Stimulated activated CD4-positive, alpha-beta T cell treated with anti-CD3 and anti-CD28 coated beads, Interleukin-2, amount 100 ng/mL, for 4 hours (primary cell): ENCODE measurements around the gene CEP170B.
"Not testable (repeated sequence)": the region's sequence is repeated elsewhere in the genome, so short reads cannot be mapped to it uniquely, and the experiment has no call there.

ENCODE experiments used
- DNase-seq: peaks from one replicate; pipeline ENCODE4 v3.0.0-alpha.2; 2020; ENCODE audit warnings: low read depth

Gene CEP170B

DNA sequence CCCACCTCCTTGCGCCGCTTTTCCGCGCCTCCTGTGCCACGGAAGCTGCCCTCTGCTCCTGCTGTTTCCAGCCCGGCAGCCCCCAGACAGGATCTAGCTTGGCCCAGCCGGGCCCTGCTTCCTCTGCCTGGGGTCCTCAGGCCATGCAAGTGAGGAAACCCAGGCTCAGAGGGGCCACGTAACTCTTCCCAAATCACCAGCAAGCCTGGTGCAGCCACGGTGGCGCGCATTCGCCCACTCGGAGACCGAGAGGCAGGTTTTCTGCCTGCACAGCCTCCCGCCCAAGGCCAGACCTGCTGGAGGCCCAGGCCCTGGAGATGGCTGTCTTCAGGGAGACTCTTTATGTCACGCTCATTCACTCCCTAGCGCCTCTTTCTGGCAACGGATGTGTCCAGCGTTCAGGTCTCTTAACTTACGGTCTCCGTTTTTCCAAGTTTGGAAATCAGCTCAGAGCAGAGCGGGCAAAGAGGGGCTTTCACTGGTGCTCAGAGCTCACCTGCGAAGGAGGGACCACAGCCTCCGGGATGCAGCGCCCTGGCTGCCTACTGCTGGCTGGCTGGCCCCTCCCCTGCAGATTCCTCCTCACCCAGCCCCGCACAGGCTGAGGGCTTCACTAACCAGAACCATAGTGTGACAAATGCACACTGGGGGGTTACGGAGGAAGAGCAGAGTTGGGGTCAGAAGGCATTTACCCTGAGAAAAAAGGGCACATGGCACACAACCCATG lies 20.6 kb upstream of the CEP170B start:
- DNase-seq = no peak

DNA sequence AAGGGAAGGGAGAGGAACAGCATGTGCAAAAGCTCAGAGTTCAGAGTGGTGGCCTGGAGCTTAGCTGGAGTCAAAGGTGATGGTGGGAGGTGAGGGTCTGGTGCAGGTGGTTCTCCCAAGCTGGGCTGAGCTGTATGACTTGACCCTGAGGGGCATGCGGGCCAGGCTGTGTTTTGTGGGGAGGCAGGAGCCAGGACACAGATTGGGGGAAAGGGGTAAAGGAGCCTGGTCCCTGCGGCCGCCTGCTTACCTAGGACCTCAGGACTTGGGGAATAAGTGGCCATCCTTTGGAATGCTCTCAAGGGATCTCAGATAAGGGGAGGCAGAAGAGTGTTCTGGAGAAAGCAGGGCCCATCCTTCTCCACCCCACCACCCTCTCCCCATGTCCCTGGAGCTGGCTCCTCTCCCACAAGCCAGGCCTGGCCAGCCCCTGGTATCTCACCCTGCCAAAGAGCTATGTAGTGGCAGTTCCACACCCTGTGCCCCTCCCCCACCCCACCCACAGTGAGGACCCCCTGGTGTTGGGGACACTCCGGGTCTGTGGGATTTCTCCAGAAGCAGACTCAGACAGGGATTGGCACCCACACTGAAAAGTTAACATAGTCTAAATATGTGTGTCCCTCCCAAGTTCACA lies 19.9 kb upstream of the CEP170B start:
- DNase-seq = no peak

DNA sequence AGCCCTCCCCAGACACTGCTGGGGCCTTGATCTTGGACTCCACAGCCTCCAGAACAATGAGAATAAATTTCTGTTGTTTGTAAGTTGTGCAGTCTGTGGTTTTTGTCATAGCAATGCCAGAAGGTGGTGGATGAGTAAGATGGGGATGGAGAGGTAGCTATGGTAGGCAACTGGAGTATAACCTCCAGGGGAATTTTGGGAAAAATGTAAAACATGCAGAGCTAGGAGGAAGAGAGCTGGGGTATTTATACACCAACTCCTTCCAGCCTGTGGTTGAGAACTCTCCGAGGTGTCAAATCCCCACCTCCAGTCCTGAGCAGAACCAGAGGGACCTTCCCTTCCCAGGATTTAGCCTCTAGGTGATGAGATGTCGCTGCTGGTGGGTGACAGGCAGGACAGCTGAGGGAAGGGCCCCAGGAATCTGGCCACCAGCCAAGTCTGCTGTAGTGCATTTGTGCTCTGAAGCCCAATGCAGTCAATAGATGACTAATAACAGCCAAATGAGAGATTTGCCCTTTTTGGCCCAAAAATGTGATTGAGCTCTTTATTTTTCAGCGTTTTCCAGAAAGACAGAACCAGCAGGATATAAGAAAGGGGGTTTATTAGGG lies 19.1 kb upstream of the CEP170B start:
- no peak for DNase-seq

DNA sequence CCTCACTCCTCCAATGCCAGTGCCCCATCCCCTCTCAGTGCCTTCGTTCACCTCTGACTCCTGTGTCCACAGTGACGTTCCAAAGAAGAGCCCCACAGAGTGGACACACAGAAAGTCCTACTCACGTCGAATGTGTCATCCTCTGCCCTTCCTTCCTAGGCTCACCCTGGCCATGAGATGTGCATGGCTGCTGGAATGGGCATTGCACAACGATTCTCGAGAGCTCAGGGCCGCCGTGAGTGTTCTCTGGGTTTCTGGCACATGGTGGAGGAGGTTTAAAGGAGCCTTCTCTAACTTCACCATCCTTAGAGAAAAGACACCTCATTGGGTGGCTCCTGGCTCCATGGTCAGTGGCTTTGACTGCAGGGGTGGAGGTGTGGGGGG lies 12.8 kb upstream of the CEP170B start:
- no peak for DNase-seq

DNA sequence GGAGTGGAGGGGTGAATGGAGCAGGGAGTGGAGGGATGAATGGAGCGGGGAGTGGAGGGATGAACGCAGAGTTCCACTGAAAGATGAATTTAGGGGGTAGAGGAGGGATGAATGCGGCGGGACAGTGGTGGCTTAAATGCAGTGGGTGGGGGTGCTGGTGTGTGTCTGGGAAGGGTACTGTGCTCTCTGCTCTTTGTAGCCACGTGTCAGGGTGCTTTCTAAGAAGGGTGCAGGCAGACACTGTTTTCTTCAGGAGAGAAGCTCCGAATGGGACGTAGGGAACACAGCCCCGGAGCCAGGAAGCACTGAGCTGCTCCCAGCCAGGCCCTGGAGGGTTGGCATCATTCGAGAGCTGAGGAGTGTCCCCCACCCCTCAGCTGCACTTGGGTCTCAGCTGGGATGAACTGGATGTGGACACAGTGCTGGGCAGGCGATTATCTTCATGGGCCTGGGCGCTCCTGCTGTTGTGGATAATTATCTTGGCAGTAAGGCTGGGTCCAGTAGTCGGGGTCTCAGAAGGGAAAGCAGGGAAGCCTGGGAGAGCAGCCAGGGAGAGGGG lies 9.5 kb upstream of the CEP170B start:
- no peak for DNase-seq

DNA sequence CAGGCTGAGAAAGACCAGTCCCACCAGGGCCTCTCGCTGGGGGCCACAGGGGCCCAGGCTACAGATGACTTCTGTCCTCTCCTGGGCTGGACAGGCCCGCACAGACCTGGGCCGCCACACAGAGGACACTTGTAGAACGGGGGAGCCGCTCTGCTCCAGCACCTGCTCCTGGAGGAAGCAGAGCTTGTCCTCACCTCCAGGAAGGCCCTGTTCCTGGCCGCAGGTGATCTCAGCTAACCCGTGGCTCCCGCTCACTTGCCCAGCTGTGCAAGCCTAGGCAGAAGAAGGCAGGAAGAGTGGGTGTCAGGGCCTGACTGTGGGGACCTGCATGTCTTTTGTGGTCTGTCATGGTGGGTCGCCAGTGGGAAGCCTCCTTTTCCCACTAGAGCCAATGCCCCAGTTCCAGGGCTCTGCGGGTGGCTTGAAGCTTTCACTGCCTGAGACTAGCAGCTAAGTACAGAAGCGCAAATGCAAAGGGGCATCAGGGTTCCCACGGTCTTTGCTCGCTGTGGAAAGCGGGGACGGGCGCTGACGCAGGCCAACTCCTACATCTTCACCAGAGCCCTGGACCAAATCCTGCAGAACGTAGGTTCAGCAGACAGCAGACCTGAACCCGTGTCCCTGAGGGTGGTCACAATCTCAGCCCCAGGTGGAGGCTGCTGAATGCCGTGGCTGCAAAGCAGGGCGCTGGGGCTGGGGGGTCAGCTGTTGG lies 8.8 kb upstream of the CEP170B start:
- DNase-seq = no peak

DNA sequence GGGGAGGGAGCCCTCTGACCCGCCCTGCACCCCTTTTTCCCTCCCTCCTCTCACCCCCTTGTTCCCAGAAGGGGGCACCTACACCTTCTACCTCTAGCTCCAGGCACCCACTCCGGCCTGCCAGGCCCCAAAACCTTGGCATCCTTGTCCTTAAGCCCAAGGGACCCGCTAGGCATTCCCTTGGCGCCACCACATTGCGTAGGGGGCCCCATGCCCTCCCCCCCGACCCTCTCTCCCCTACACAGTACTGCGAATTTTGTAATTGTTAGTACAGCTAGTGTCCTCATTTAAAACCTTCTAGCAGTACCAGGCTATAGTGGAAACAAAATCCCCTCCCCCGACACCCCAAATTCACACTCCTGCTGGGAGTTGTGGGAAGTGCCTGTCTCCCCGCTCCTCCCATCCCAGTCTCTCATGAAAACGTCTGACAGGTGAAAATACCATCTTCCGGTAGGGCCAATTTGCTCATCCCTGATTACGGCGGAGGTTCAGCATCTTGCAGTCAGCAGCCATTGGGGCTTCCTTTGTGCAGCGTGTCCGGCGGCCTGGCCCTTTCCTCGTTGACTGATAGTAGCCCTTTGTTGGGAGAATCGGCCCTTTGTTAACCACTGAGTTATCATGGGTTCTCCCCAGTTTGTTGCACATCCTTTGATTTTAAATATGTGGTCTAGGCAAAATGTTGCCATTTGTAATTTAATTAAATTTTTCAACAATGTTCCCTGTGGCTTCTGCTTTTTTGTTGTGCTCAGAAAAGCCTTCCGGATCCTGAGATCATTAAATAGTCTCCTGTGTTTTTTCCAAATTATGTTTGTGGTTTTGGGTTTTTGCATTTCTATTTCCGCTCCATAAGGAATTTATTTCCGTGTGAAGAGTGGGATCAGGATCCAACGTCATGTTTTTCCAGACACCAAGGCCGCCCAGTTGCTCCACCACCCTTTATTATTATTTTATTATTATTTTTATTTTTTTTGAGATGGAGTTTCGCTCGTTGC lies 7.9 kb upstream of the CEP170B start:
- DNase-seq = no peak

DNA sequence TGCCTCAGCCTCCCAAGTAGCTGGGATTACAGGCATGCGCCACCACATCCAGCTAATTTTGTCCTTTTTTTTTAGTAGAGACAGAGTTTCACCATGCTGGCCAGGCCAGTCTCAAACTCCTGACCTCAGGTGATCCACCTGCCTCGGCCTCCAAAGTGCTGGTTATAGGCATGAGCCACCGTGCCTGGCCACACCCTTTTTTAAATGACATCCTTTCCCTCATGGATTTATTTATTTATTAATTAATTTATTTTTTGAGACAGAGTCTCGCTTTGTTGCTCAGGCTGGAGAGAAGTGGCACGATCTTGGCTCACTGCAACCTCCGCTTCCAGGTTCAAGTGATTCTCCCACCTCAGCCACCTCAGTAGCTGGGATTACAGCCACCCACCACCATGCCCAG lies 7.1 kb upstream of the CEP170B start:
- DNase-seq = not testable (repeated sequence)

DNA sequence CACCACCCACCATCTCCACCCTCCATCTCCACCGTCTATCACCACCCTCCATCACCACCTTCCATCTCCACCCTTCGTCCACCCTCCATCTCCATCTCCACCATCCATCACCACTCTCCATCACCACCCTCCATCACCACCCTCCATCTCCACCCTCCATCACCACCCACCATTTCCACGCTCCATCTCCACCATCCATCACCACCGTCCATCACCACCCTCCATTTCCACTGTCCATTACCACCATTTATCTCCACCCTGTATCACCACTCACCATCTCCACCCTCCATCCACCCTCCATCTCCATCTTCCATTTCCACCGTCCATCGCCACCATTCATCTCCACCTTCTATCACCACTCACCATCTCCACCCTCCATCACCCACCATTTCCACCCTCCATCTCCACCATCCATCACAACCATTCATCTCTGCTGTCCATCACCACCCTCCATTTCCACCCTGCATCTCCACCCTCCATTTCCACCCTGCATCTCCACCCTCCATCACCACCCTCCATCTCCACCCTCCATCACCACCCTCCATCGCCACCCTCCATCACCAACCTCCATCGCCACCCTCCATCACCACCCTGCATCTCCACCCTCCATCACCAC lies 6.1 kb upstream of the CEP170B start:
- DNase-seq = no peak

DNA sequence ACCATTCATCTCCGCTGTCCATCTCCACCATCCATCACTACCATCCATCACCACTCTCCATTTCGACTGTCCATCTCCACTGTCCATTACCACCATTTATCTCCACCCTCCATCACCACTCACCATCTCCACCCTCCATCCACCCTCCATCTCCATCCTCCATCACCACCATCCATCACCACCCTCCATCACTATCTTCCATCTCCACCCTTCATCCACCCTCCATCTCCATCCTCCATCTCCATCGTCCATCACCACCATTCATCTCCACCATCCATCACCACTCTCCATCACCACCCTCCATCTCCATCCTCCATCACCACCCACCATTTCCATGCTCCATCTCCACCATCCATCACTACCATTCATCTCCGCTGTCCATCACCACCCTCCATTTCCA lies 5.2 kb upstream of the CEP170B start:
- no peak for DNase-seq

DNA sequence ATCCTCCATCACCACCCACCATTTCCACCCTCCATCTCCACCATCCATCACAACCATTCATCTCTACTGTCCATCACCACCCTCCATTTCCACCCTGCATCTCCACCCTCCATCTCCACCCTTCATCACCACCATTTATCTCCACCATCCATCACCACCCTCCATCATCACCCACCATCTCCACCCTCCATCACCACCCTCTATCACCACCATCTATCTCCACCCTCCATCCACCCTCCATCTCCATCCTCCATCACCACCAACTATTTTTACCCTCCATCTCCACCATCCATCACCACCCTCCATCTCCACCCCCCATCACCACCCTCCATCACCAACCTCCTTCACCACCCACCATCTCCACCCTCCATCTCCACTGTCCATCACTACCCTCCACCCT lies 4.7 kb upstream of the CEP170B start:
- no peak for DNase-seq

DNA sequence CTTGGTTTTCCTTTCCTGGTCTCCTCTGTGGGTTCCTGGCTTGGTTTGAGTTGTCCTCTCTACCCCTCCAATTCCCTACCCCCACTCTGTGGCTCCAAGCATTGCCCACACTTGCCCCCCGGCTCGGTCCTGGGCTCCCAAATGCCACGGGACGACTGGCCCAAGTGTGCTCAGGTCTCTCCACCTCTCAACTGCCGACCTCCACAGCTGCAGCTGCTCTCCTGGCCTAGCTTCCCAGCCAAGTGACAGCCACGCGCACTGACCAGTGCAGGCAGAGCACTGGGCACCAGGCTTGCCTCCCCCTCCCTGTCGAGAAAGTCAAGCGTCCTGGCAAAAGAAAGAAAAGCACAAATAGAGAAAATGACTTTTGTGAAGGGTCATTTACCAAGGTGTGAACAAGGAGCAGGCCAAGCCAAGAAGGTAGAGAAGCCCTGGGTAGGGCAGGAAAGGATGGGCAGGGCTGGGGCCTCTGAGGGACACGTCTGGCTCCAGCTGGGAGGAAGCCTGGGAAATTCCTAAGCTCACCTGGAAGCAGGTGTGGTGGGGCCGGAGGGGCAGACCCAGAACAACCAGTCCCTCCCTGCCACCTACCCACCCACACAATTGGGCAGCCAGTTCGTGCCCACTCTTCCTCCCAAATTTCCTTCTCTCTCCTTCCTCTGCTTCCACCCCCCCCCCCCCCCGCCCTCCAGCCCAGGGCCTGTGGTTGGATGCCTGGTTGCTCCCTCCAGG lies 1.8 kb upstream of the CEP170B start:
- DNase-seq = no peak

DNA sequence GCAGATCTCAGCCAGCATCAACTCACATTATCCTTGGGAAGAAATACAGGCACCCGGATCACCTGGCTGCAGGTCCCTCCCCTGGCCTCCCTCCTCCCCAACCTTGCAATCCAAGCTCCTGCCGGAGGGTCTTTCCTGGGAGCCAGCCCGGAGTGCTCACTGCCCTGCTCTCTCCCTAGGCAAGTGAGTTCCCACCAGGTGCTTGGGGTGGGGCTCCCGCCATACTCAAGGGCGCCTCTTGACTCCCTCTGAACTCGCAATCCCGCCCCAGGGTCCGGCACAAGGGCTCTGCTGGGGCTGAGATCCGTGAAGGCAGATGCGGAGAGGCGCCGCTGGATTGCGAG lies 1.2 kb upstream of the CEP170B start:
- DNase-seq = no peak

DNA sequence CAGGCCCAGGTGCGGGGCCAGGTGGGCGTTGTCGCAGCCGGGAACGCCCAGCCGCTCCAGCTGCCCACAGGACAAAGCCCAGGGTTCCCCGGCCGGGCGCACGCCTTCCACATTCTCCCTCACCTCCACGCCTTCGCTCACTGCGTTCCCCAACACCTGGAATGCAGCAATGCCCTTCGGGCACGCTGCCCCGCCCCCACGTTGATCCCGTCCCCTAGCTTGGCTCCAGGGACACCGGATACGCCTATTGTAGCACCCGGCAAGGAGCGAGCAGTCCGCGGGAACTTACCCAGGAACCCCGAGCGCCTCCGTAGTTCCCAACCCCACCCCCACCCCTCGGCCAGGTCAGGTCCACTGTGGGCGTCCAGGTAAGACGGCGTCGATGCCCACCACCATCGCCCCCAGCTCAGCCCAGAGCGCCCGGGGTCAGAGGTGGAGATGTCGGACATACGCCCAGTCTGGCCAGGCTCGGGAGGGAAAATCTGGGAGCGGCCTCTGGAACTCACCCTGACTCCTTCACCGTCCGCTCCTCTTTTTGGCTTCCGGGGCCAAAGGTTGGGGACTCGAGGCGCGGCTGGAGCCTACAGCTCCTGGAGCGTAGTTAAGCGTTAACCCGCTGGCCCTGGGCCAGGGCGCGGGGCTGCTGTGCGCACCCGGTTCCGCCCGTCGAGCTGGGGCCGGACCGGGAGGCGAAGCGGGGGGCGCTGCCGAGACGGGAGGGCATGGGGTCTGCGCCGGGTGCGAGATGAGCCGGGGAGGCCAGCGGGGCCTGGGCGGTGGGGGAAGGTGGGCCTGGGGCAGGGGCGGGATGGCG lies 594 bp upstream of the CEP170B start:
- no peak for DNase-seq

DNA sequence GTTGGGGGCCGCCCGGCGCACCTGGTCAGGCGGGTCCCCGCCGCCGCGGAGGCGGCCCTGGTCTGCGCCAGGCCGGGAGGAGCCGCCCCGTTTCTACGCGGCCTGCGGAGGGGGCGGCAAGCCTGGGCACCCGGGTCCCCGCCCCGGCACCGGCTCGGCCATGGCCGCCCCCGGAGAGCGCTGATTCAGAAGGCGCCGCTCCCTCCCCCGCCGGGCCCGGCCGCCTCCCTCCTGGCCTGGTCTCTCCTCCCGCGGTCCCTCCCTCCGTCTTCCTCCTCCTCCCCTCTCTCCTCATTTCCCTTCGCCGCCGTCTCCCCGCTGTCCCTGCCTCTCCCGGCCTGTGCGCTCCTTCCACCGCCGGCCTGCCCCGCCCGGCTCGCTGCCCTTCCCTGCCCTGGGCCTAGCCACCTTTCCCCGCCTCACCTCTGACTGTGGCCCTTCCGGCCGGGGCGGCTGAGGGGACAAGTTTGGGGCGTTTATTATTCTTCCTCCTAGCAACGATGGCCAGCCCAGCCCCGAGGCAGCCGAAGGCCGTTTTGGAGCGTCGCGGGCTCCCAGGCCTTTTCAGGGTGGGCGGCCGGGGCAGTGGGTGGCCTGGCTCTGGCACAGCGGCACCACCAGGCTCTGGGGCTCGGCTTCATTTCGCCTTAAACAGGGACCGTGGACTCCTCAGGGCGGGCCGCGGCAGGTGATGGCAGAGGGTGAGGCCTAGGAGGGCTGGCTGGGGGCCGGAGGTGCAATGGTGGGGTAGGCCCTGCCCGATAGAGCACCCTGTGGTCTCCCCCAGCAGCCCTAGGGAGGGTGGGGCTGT lies 768 bp downstream of the CEP170B start:
- peak; percentile 38 for DNase-seq

DNA sequence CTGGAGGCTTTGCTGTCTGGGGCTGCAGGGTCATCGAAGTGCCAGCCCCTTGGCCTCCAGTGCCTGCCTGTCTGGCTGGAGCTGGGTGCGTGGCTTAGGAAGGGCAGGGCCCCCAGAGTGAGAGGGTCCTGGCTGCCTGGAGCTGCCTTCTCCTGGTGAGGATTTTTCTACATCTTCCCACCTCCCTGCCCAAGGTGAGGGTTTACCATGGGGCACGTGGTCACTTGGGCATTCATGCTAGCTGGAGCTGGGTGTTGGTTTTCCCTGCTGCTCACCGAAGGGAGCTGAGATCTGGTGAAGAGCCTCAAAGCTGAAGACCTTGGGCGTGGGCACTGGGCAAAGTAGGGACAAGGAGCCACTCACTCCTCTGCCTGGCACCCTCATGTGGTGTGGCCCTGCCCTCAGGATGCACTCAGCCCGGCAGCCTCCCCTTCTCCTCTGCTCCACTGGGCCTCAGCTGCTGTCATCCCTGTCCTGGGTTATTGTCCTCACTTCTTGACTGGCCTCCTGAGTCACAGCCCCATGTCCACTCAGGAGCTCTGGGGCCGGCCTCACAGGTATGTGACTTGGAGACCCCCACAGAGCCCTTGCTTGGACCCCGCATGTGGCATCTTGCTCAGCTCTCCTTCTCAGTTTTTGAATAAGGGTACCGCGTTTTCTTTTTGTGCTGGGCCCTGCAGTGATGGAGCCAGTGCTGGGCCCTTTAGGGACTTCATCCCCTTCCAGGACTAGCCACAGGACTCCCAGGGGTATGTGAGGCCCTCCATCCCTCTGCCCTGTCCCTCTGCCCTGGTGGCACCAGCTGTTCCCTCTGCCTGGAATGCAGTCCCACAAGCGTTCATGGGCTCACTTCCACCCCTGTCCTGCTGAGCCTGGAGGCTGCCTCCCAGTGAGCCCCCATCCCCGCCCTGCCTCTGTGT lies 1.6 kb downstream of the CEP170B start:
- no peak for DNase-seq

DNA sequence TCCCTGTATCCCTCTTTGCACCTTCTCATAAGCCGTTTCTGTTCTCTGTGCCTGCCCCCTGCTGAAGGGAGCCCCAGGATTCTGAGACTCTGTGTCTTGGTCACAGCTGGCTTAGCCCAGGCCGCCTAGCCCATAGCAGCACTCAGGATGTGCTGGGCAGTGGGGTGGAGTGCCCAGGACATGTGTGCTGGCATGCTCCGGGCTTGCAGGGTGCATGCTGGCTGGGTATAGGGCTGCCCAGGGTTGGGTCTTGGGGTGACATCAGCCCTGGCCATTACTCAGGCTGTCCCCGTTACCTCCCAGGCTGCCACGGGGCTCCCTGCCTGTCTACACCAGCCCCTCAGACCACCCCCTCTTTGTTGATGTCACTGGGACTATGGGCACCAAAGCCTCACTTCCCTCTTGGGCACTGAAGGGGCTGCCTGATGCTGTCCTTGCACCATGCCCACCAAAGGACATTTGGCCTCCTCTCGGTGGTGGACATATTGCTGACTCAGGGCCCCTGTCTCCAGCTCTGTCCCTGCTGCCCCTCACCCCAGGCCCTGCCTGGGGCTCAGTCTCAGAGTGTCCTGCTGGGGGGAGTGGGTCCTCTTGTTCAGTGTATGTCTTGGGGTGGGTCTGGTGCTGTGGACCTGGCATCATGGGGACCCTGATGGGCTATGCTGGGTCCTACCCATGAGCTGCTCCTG lies 2.4 kb downstream of the CEP170B start:
- DNase-seq = no peak
